Thyroid gland (tissue), 4 donors: ENCODE measurements around the gene PERP.

Experiments
- POLR2A ChIP-seq, 2 donors: fragments of 450-650 bp; IDR thresholded peaks; one replicate each; pipeline ENCODE4 v1.6.1; 2017; ENCODE audit warnings: antibody characterized with exemption in 2 of 2, mild to moderate bottlenecking in 2 of 2, moderate library complexity in 1 of 2
- TF ChIP-seq, protein P1 (sequence below), 6 experiments: fragments of 200-600 bp in 3 of 6; fragments of 450-650 bp in 3 of 6; sonication (generic) in 3 of 6; IDR thresholded peaks; one replicate each; pipeline ENCODE4 v1.5.1; 2016 to 2019; ENCODE audit warnings: antibody characterized with exemption in 6 of 6, mild to moderate bottlenecking in 2 of 6, inconsistent platforms in 1 of 6, moderate library complexity in 1 of 6

DNA sequence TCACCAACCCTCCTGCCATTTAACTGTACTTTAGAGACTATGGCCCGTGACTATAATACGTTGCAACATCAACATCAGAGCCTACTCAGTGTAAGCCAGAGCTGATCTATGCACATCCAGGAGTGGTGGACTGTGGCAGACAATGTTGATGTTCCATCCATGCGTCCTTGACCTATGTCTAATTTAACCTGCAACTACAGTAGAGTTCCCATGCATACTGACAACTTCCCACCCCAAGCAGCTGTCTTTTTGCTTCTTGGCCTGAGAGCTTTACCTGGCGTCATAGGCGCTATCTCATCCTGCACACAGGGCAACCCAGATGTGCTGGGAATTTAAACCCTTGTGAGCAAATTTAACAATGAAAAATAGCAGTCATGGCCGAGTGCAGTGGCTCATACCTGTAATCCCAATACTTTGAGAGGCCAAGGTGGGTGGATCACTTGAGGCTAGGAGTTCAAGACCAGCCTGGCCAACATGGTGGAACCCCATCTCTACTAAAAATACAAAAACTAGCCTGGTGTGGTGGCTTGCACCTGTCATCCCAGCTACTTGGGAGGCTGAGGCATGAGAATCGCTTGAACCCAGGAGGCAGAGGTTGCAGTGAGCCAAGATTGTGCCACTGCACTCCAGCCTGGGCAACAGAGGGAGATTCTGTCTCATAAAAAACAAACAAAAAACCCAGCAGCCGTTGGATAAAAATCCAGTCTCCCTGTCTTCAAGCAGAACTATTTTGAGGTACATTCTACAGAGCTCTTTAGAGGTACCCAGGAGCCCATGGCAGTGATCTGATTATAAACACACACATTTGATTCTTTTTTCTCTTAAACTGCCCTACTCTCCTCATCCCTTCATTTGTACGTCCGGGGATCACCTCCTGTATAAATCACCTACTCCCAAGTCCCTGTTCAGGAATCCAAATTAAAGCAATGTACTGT is 22.0 kb downstream of the PERP start:
- TF ChIP-seq, protein P1, sequence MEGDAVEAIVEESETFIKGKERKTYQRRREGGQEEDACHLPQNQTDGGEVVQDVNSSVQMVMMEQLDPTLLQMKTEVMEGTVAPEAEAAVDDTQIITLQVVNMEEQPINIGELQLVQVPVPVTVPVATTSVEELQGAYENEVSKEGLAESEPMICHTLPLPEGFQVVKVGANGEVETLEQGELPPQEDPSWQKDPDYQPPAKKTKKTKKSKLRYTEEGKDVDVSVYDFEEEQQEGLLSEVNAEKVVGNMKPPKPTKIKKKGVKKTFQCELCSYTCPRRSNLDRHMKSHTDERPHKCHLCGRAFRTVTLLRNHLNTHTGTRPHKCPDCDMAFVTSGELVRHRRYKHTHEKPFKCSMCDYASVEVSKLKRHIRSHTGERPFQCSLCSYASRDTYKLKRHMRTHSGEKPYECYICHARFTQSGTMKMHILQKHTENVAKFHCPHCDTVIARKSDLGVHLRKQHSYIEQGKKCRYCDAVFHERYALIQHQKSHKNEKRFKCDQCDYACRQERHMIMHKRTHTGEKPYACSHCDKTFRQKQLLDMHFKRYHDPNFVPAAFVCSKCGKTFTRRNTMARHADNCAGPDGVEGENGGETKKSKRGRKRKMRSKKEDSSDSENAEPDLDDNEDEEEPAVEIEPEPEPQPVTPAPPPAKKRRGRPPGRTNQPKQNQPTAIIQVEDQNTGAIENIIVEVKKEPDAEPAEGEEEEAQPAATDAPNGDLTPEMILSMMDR (IDR thresholded peaks at IDR 0.05): no peak
- TF ChIP-seq POLR2A (IDR thresholded peaks at IDR 0.05): no peak
